NCI-H345 treated with DMSO at 0.1 percent for 48 hours (cell line): ENCODE measurements around the gene RIT1.
"Not testable (repeated sequence)": the region's sequence is repeated elsewhere in the genome, so short reads cannot be mapped to it uniquely, and the experiment has no call there.

Experiments
- DNase-seq: peaks from one replicate; lab custom pipeline; 2025; ENCODE audit not compliant: unreplicated experiment; lab: John Stamatoyannopoulos, UW

Gene RIT1

GRCh38 chr1:155895617-155896016 lies 15.5 kb downstream of the RIT1 start:
- not testable (repeated sequence) for DNase-seq

DNA sequence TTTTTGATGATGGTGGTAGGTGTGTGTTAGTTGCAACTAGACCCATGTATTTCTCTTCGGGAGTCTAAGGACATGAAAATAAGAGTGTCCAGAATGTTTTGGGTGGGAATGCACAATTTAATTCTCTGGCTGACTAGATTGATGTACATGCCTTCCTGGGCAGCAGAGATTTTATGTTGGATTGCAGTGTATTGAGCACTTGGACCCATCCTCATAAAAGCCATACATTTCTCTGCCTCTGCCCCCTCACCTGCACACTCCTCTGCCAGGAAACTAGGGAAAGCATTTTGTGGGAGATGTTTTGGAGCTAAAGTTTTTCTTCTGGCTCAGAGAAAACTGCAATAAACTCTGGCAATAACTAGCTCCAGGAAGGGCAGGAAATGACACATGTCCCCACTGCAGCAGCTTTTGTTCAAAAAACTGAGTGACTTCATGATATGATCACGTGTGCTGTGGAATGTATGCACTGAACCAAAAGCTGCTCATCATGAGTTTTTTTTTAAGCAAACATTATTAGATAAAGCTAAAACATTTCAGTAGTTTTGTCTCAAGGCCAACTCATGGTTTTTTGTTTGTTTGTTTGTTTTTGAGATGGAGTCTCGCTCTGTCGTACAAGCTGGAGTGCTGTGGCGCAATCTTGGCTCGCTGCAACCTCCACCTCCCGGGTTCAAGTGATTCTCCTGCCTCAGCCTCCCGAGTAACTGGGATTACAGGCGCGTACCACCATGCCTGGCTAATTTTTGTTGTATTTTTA lies 17.6 kb downstream of the RIT1 start:
- no peak for DNase-seq

DNA sequence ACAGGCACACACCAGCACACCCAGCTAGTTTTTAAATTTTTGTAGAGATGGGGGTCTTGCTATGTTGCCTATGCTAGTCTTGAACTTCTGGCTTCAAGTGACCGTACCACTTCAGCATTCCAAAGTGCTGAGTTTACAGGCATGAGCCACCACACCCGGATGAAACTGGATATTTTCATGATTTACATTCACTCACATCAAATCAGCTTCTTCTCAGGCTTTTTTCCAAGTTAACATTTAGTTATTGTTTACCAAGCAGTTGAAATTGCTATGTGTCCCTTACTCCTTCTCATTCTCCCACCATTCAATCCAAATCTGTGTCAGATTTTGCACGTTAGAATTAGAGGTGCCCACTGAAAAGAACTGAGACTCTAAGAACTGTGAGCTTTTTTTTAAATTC lies 18.4 kb downstream of the RIT1 start:
- no peak for DNase-seq

GRCh38 chr1:155890251-155890650 lies 20.9 kb downstream of the RIT1 start:
- DNase-seq: no peak

DNA sequence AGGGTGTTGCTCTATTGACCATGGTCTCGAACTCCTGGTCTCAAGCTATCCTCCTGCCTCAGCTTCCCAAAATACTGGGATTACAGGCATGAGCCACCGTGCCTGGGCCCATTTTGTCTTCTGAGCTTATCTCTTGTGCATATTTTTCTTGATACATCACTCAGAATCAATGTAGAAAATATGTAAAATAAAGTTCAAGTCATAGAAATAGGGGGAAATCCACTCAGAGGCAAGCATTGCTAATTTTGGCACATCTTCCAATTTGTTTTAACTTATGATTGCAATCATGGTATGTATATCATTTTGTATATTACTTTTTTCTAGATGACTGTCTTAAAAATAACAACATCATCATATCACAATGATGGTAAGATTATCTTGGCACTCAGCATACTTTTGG lies 21.6 kb downstream of the RIT1 start:
- DNase-seq: no peak

GRCh38 chr1:155888481-155888880 lies 22.7 kb downstream of the RIT1 start:
- DNase-seq: no peak

DNA sequence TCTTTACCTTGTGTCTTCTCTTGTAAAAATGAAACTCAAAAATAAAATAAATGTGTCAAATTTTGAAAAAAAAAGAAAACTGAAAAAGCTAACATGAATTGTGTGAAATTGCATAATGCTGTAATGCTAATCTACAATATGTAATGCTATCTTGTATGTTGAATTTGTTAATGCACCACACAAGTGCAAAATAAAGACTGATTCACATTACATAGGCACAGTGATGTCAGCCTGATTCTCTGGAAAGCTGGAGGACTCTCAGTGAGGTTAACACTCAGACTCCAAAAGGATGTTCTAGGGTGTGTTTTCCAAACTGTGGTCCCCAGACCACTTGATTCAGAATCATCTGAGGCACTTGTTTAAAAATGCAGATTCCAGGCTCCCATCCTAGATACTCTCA lies 26.2 kb downstream of the RIT1 start:
- DNase-seq: no peak

- DNase-seq: no peak
Observed at GRCh38 chr1:155884031-155884960, 26.9 kb downstream of the RIT1 start.

DNA sequence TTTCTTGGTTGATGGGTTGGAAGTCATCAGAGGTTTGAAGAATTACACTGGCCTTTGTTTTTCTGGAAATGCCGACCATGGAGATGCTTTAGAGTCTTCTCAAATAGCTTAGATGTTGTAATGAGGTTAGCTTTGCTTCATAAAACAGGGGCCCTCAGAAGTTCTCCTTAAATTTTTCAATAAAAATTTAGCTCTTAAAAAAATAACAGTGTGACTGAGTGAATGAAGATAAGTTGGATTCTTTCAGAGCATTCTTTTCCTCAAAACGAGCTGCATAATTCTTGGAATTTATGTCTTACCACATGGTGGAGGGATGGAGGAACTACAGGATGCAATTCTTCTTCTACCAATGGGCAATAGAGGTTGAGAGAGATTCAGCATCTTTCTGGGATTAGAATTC lies 28.4 kb downstream of the RIT1 start:
- no peak for DNase-seq

- DNase-seq: no peak
Observed at GRCh38 chr1:155882235-155882634, 28.9 kb downstream of the RIT1 start.

- no peak for DNase-seq
Observed at GRCh38 chr1:155880950-155881349, 30.2 kb downstream of the RIT1 start.

DNA sequence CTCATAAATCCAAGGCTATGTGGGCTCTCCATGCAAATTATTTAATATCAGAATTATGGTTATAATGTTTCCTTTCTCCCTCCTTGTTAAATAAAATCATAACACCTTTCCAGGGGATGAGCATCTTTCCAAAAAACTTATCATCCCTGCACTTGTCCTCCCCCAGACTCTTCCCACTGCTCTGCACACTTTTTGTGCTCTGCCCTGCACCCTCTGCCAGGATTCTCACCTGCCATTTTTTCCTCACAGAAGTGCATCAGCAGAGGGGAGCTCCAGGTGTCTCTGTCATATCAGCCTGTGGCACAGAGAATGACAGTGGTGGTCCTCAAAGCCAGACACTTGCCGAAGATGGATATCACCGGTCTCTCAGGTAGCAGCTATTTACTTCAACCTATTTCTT lies 30.9 kb downstream of the RIT1 start:
- DNase-seq: no peak

- DNase-seq: no peak
Observed at GRCh38 chr1:155877945-155878344, 33.2 kb downstream of the RIT1 start.

GRCh38 chr1:155873860-155874259 lies 37.3 kb downstream of the RIT1 start:
- no peak for DNase-seq

DNA sequence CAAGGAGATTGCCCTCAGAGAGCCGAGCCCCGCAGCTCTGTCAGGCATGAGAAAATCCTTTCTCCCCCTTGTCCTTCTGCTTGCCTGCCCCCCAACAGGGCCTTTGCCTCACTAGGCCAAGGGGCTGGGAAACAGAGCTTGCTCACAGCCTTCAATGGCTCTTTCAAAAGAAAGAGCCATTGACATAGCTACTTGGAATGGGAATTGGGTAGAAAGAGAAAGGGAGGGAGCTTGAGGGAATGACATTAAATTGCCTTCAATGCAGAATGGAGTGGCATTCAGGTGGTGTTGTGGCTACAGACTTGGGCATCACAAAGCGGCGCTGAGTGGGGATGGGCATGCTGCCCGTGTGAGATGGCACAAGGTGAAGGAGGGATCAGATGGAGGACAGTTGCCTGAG lies 38.6 kb downstream of the RIT1 start:
- no peak for DNase-seq

DNA sequence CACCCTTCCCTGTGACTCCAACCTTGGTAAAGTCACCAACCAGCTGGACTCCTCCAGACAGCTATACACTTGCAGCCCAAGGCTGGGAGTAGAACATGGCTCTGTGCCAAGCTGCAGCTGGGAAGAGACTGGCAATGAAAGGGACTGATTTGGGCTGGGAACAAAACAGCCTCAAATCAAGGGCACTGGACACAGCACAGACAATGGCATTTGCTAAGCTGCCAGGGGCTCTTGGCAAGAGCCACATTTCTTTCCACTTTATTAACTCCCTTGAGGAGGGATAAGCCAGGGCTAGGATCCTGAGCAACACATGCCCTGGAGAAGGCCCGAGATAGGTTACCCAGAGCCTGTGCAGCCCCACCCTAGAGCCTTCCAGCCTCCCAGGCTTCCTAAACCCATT lies 39.8 kb downstream of the RIT1 start:
- peak; percentile 99 for DNase-seq

DNA sequence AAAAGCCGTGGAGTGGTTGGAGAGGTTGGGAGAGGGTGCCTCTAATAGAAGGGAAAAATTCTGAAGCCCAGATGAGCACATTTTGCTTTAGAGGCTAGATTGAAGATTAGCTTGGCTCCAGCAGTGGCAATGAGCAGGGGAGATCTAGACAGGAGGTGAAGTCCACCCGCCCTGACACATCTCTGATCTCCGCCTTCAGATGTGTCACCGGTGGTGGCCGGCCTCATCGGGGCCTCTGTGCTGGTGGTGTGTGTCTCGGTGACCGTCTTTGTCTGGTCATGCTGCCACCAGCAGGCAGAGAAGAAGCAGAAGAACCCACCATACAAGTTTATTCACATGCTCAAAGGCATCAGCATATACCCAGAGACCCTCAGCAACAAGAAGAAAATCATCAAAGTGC lies 43.4 kb downstream of the RIT1 start:
- DNase-seq: no peak

- no peak for DNase-seq
Observed at GRCh38 chr1:155864393-155864792, 46.8 kb downstream of the RIT1 start.

- no peak for DNase-seq
Observed at GRCh38 chr1:155861896-155862295, 49.3 kb downstream of the RIT1 start.

DNA sequence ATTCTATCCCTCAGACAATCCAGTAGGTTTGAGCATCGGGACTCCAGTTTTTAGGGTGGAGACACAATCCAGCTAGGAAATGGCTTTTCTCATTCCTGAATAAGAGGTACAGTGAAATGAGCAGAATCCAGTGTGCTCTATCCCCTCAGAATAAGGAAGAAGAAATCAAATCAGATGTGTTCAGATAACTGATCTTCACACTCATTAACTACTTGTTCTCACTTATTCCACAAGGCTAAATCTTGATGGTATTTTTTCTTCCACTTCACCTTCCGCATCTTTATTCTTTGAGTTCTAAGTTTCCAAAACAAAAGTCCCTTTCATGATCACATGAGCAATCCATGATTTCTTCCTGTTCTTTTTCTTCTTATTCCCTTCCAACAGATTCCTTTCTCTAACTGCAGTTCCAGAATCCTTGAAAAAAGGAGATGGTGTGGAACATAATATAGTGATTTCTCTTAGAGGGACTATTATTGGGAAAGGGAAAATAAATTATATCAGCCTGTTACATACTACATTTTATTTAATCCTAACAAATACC lies 50.1 kb downstream of the RIT1 start:
- no peak for DNase-seq

DNA sequence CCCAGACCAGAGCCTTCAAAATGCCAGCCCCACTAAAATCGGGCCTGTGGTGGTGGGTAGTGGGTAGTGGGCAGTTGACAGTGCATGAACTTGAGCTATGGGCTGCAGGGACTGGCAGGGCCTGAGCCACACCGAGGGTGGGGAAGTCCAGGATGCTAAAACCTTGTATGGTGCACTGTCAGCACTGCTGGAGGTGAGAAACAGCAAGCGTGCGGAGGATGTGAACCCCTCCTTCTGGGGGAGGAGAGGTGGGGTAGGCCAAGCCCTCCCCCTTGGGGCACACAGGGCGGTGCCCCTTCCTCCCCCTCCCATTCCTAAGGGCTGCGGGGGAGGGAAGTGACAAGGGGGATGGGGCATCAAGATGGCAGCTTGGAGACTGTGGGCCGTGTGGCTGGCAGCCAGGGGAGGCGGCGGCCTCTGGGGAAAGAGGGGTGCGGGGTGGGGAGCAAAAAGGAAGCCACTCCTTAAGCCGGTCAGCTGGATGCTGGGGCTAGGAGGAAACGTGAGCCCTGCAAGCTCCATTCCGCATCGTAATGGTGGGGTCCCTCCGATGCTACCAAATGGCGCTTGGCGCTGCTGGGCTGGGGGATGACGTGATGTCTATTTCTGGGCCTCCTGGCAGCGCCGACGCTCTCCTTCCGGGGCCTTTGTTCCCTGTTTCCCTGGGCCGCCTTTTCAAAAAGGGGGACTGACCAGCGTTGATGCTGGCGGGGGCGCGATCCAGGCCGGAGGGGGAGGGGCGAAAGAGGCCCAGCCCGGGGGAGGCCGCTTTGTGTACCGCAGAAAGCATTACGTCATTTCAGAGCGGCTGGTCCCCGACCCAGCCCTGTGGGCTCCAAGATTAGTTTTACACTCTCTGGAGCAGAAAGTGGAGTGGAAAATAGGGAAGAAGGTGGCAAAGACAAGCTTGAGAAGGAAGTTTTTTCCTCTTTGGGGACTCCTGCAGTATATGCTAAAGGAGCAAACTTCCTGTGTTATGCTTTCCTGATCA lies 51.0 kb downstream of the RIT1 start:
- DNase-seq: peak; percentile 97
